Activated CD8-positive, alpha-beta T cell treated with anti-CD3 and anti-CD28 coated beads for 36 hours (primary cell): Measurements from ENCODE around the gene MBD6. TPM values are rescaled to one million over a fixed set of nuclear protein-coding genes. Genes with fewer than 3 reads are reported as not detected.

Source experiments
- ATAC-seq: fragments of 200-7000 bp; cut with Tn5 transposase; one replicate; pipeline ENCODE4 v1.10.0; 2021; ENCODE audit warnings: mild to moderate bottlenecking, moderate library complexity
- CTCF ChIA-PET: fragments of 350-600 bp; sonication (Branson Sonifier 250); formaldehyde crosslinking; loops from one replicate; lab custom pipeline; 2021; ENCODE audit warnings: antibody characterized with exemption; lab: Charles Lee
- POLR2A ChIA-PET: fragments of 350-600 bp; sonication (Branson Sonifier 250); formaldehyde crosslinking; loops from one replicate; lab custom pipeline; 2021; ENCODE audit warnings: antibody characterized with exemption; lab: Charles Lee
- DNase-seq: peaks from one replicate; pipeline ENCODE4 v3.0.0-alpha.2; 2020
- H3K27ac Mint-ChIP-seq: one replicate; pipeline ENCODE4 v1.8.0; 2021; ENCODE audit warnings: mild to moderate bottlenecking, mixed read lengths
- H3K27me3 Mint-ChIP-seq: one replicate; pipeline ENCODE4 v1.8.0; 2021; ENCODE audit warnings: mixed read lengths
- H3K36me3 Mint-ChIP-seq: one replicate; pipeline ENCODE4 v1.8.0; 2021; ENCODE audit warnings: low read depth, mixed read lengths
- H3K4me1 Mint-ChIP-seq: one replicate; pipeline ENCODE4 v1.8.0; 2021; ENCODE audit warnings: low read depth, mixed read lengths
- H3K4me3 Mint-ChIP-seq: one replicate; pipeline ENCODE4 v1.8.0; 2021; ENCODE audit warnings: mild to moderate bottlenecking, moderate library complexity, mixed read lengths
- H3K9me3 Mint-ChIP-seq: one replicate; pipeline ENCODE4 v1.8.0; 2021; ENCODE audit warnings: mixed read lengths
- intact Hi-C: fragments of 100-400 bp; cut with micrococcal nuclease; formaldehyde crosslinking; loops from one replicate; pipeline ENCODE4 v1.10.0; 2022
- microRNA-seq: library from miRNA; unstranded; fragments of <30 nt; microRNA quantifications from one replicate; pipeline ENCODE4 v1.2.0, GENCODE V29; 2022; ENCODE audit warnings: borderline microRNAs expressed, borderline replicate concordance
- total RNA-seq, 2 experiments: library from RNA; stranded (reverse); gene quantifications; one replicate each; pipeline ENCODE4 v1.2.3, GENCODE V29; 2021
- TF ChIP-seq, protein P1 (sequence below): fragments of 200-600 bp; IDR thresholded peaks from one replicate; pipeline ENCODE4 v1.8.0; 2022; ENCODE audit warnings: antibody characterized with exemption, mild to moderate bottlenecking

MBD6 gene
- total RNA-seq, 2 experiments from 2014 or later: 46.5 to 47.3 TPM

DNA sequence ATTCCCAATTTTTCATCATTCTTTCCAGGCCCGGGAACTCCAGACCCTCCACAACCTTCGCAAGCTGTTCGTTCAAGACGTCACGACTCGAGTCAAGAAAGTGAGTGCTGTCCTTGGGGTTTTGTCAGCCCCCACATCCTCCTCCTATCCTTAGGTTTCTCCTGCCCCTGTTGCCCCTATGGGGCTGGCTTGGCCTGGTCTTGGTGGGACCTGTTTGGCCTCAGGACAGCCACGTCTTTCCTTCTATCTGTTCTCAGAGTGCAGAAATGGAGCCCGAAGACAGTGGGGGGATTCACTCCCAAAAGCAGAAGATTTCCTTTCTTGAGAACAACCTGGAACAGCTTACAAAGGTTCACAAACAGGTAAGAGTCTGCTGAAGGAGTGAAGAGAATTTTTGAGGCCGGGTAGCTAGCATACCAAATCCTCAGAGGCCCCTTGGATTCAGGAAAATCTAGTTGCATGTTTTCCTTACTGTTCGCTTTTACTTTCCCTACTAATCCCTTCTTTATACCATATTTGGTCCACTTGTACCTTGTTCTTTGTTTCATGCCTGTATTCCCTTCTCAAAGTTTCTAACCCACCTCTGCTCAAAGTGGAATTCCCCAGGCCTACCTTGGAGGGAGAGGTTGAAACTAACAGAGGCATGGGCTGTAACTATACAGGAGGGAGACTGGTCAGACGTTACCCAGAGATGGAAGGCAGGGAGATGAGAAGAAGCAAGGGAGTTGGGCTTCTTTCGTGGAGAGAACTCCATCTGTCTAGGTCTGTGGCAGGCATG, 55.5 kb downstream of the MBD6 start:
- Mint-ChIP-seq H3K27me3 (no peaks in the 10 kb centered on the region), H3K9me3 (no peaks in the 10 kb centered on the region), H3K27ac (no peak overlapping the region), H3K4me1 (no peaks in the 10 kb centered on the region), H3K36me3 (no peaks in the 10 kb centered on the region), H3K4me3 (no peak overlapping the region)
- DNase-seq: no peak
- intact Hi-C loops: no loop called here
- TF ChIP-seq, protein P1, sequence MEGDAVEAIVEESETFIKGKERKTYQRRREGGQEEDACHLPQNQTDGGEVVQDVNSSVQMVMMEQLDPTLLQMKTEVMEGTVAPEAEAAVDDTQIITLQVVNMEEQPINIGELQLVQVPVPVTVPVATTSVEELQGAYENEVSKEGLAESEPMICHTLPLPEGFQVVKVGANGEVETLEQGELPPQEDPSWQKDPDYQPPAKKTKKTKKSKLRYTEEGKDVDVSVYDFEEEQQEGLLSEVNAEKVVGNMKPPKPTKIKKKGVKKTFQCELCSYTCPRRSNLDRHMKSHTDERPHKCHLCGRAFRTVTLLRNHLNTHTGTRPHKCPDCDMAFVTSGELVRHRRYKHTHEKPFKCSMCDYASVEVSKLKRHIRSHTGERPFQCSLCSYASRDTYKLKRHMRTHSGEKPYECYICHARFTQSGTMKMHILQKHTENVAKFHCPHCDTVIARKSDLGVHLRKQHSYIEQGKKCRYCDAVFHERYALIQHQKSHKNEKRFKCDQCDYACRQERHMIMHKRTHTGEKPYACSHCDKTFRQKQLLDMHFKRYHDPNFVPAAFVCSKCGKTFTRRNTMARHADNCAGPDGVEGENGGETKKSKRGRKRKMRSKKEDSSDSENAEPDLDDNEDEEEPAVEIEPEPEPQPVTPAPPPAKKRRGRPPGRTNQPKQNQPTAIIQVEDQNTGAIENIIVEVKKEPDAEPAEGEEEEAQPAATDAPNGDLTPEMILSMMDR: no peak
- no peak for ATAC-seq
- ChIA-PET POLR2A (no interaction called here), CTCF (no interaction called here)

- intact Hi-C loops: no loop called here
- ChIA-PET POLR2A (no interaction called here), CTCF (no interaction called here)
- ATAC-seq (no peak), DNase-seq (no peak)
- Mint-ChIP-seq H3K4me3 (no peak overlapping the region), H3K9me3 (no peaks in the 10 kb centered on the region), H3K36me3 (no peaks in the 10 kb centered on the region), H3K4me1 (no peaks in the 10 kb centered on the region), H3K27me3 (no peaks in the 10 kb centered on the region), H3K27ac (no peak overlapping the region)
- TF ChIP-seq, protein P1: no peak
These were observed 56.4 kb downstream of the MBD6 start for GRCh38 chr12:57579011-57579410.

Small RNA genes lying within 50 kb of the gene (microRNA-seq; reads per million reads assigned to microRNA genes)
- gene MIR616 (3.0 reads per million, percentile 4 among the genes with 10 or more reads in this experiment), gene MIR6758 (1.8 reads per million)

Other genes with a start within 250 kb of the MBD6 start
- 10 to 100 TPM; 33.2 to 44.0 TPM for gene R3HDM2, start 91.8 kb upstream of the MBD6 start, total RNA-seq
- gene INHBC, start 88.0 kb upstream of the MBD6 start, total RNA-seq: under 1 TPM in 1 of 2 experiments, not detected in 1; 0.16 TPM
- gene INHBE, start 67.5 kb upstream of the MBD6 start, total RNA-seq: 1 to 10 TPM; 1.7 to 2.3 TPM
- under 1 TPM; 0.20 to 0.83 TPM for gene GLI1, start 63.0 kb upstream of the MBD6 start, total RNA-seq
- gene ARHGAP9, start 43.0 kb upstream of the MBD6 start, total RNA-seq: 100 to 1,000 TPM; 125 to 128 TPM
- 100 to 1,000 TPM; 343 to 345 TPM for gene MARS1, start 34.8 kb upstream of the MBD6 start, total RNA-seq
- 10 to 100 TPM; 28.0 TPM for gene DDIT3, start 2.3 kb upstream of the MBD6 start, total RNA-seq
- gene DCTN2, start 24.4 kb downstream of the MBD6 start, total RNA-seq: 10 to 100 TPM; 66.2 to 68.6 TPM
- 1 to 10 TPM; 1.2 to 1.3 TPM for gene KIF5A, start 27.2 kb downstream of the MBD6 start, total RNA-seq
- gene PIP4K2C, start 68.4 kb downstream of the MBD6 start, total RNA-seq: 10 to 100 TPM; 10.7 to 12.3 TPM
- gene DTX3, start 82.0 kb downstream of the MBD6 start, total RNA-seq: 10 to 100 TPM; 13.7 to 15.1 TPM
- 1 to 10 TPM; 1.1 to 1.2 TPM for gene ARHGEF25, start 88.6 kb downstream of the MBD6 start, total RNA-seq
- gene B4GALNT1, start 110.4 kb downstream of the MBD6 start, total RNA-seq: 1 to 10 TPM in 1 of 2 experiments, under 1 TPM in 1; 0.61 to 1.4 TPM
- 10 to 100 TPM; 53.0 to 56.3 TPM for gene OS9, start 171.3 kb downstream of the MBD6 start, total RNA-seq
- gene AGAP2, start 215.9 kb downstream of the MBD6 start, total RNA-seq: 10 to 100 TPM; 22.4 TPM
- gene TSPAN31, start 222.2 kb downstream of the MBD6 start, total RNA-seq: 1 to 10 TPM; 6.9 to 7.5 TPM
- 100 to 1,000 TPM; 218 to 221 TPM for gene CDK4, start 229.5 kb downstream of the MBD6 start, total RNA-seq
- gene MARCHF9, start 232.3 kb downstream of the MBD6 start, total RNA-seq: 10 to 100 TPM; 23.4 to 24.3 TPM
- gene CYP27B1, start 244.3 kb downstream of the MBD6 start, total RNA-seq: 1 to 10 TPM; 7.6 to 7.9 TPM
- 10 to 100 TPM; 29.6 to 34.1 TPM for gene METTL1, start 249.3 kb downstream of the MBD6 start, total RNA-seq
- gene EEF1AKMT3, start 249.8 kb downstream of the MBD6 start, total RNA-seq: 1 to 10 TPM; 4.0 to 4.3 TPM